Esophagus squamous epithelium (tissue), 4 donors: ENCODE results near the gene RAB6B.

Experiments
- POLR2A ChIP-seq, 4 donors: fragments of 450-650 bp; IDR thresholded peaks; one replicate each; pipeline ENCODE4 v1.6.1; 2017; ENCODE audit warnings: antibody characterized with exemption in 4 of 4, mild to moderate bottlenecking in 4 of 4, moderate library complexity in 3 of 4
- TF ChIP-seq, protein P1 (sequence below), 6 experiments: fragments of 450-650 bp in 4 of 6; fragments of 200-600 bp in 2 of 6; sonication (generic) in 2 of 6; IDR thresholded peaks; one replicate each; pipeline ENCODE4 v1.5.1; 2016 to 2019; ENCODE audit warnings: antibody characterized with exemption in 6 of 6, mild to moderate bottlenecking in 4 of 6, moderate library complexity in 4 of 6

DNA sequence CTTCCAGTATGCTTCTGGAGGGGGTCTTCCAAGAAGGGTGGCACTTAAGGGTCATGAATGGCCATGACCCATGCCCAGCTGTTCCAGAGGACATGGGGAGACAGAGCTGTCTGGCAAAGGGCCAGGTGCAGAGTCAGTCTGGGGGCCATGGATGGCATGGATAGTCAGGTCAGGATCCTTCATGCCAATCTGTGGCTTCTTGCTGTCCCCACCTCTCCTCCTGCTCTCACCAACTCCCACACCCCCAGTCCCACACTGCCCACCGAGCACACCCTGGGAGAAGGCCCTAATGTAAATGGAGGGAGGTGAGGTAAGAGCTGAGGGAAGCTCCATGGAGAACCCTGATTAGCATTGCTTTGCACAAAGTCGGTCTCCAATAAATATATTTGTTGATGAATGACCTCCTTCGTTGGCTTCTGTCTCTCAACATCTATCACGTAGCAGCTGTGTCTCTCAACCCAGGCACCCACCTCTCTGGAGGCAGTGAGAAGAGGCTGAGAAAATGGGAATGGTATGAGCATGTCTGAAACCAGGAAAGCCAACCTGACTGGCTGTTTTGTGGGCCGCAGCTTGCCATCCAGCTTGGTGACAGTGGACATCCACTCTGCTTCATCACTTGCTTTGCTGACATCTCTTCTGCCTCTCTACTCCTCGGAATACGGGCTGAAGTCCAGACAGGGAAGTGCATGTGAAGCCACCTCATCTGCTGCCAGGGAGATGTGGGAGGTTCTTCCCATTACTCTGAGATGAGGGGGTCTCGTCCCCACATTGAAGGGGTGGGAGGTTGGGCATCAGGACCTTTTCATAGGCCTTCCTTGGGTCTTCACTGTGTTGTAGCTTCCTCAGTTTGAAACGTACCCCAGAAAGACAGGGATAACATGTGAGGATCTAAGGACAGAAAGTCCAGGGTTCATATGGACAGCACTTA lies 37.7 kb upstream of the RAB6B start:
- TF ChIP-seq POLR2A (IDR thresholded peaks at IDR 0.05) = no peak
- TF ChIP-seq, protein P1, sequence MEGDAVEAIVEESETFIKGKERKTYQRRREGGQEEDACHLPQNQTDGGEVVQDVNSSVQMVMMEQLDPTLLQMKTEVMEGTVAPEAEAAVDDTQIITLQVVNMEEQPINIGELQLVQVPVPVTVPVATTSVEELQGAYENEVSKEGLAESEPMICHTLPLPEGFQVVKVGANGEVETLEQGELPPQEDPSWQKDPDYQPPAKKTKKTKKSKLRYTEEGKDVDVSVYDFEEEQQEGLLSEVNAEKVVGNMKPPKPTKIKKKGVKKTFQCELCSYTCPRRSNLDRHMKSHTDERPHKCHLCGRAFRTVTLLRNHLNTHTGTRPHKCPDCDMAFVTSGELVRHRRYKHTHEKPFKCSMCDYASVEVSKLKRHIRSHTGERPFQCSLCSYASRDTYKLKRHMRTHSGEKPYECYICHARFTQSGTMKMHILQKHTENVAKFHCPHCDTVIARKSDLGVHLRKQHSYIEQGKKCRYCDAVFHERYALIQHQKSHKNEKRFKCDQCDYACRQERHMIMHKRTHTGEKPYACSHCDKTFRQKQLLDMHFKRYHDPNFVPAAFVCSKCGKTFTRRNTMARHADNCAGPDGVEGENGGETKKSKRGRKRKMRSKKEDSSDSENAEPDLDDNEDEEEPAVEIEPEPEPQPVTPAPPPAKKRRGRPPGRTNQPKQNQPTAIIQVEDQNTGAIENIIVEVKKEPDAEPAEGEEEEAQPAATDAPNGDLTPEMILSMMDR (IDR thresholded peaks at IDR 0.05) = no peak
